Stomach smooth muscle (tissue), 2 donors: ENCODE results near the gene NNT.
"Not testable (repeated sequence)": the region's sequence is repeated elsewhere in the genome, so short reads cannot be mapped to it uniquely, and the experiment has no call there.

Experiments
- H3K27ac ChIP-seq: one replicate; pipeline ENCODE4 v1.7.0; 2013; ENCODE audit warnings: mild to moderate bottlenecking, low read length, inconsistent platforms
- H3K27me3 ChIP-seq, 2 donors: one replicate each; pipeline ENCODE4 v1.7.0; 2013; ENCODE audit warnings: low read length in 2 of 2; ENCODE audit not compliant: insufficient read depth in 2 of 2, control insufficient read depth in 1 of 2
- H3K36me3 ChIP-seq, 2 donors: one replicate each; pipeline ENCODE4 v1.7.0; 2013; ENCODE audit warnings: low read length in 2 of 2; ENCODE audit not compliant: control insufficient read depth in 2 of 2, insufficient read depth in 2 of 2
- H3K4me1 ChIP-seq: one replicate; pipeline ENCODE4 v1.7.0; 2013; ENCODE audit warnings: low read length; ENCODE audit not compliant: control insufficient read depth, insufficient read depth
- H3K4me3 ChIP-seq, 2 donors: one replicate each; pipeline ENCODE4 v1.7.0; 2013; ENCODE audit warnings: low read length in 2 of 2
- H3K9ac ChIP-seq, 2 donors: one replicate each; pipeline ENCODE4 v1.7.0; 2013; ENCODE audit warnings: low read length in 2 of 2, mild to moderate bottlenecking in 1 of 2
- H3K9me3 ChIP-seq, 2 donors: one replicate each; pipeline ENCODE4 v1.7.0; 2013; ENCODE audit warnings: low read length in 2 of 2; ENCODE audit not compliant: control insufficient read depth in 2 of 2
- donor health status: healthy.
- donor health status: Pancreatic carcinoma.

Gene NNT

GRCh38 chr5:43565043-43565442 lies 37.9 kb upstream of the NNT start:
- no peak overlapping the region for H3K27ac ChIP-seq
- H3K36me3 ChIP-seq = no peaks in the 10 kb centered on the region
- no peaks in the 10 kb centered on the region for H3K27me3 ChIP-seq
- H3K9ac ChIP-seq = no peak overlapping the region
- H3K4me3 ChIP-seq = no peak overlapping the region
- peaks cover 18% of the 10 kb centered on the region for H3K4me1 ChIP-seq
- H3K9me3 ChIP-seq = no peaks in the 10 kb centered on the region

- H3K27ac ChIP-seq = no peak overlapping the region
- no peak overlapping the region for H3K4me3 ChIP-seq
- H3K27me3 ChIP-seq = no peaks in the 10 kb centered on the region
- H3K36me3 ChIP-seq = no peaks in the 10 kb centered on the region
- H3K9me3 ChIP-seq = no peaks in the 10 kb centered on the region
- H3K9ac ChIP-seq = no peak overlapping the region
- H3K4me1 ChIP-seq = peaks cover 16% of the 10 kb centered on the region
Measured at GRCh38 chr5:43567967-43568366, 35.0 kb upstream of the NNT start.

- Histone ChIP-seq H3K27me3 (no peaks in the 10 kb centered on the region), H3K9me3 (no peaks in the 10 kb centered on the region), H3K27ac (no peak overlapping the region), H3K4me1 (peaks cover 9% of the 10 kb centered on the region), H3K9ac (no peak overlapping the region), H3K36me3 (no peaks in the 10 kb centered on the region), H3K4me3 (no peak overlapping the region)
Measured at GRCh38 chr5:43569236-43569746, 33.7 kb upstream of the NNT start.

GRCh38 chr5:43570450-43571158 lies 32.4 kb upstream of the NNT start:
- Histone ChIP-seq H3K4me1 (no peaks in the 10 kb centered on the region), H3K9ac (peak overlapping the region in 1 of 2 donors; percentile 61), H3K27ac (peak overlapping the region; percentile 26), H3K9me3 (no peaks in the 10 kb centered on the region), H3K4me3 (peak overlapping the region; percentile 59 to 63), H3K27me3 (no peaks in the 10 kb centered on the region), H3K36me3 (no peaks in the 10 kb centered on the region)

GRCh38 chr5:43571237-43571636 lies 31.7 kb upstream of the NNT start:
- Histone ChIP-seq H3K36me3 (no peaks in the 10 kb centered on the region), H3K4me1 (no peaks in the 10 kb centered on the region), H3K27ac (peak overlapping the region; percentile 26), H3K9me3 (no peaks in the 10 kb centered on the region), H3K27me3 (no peaks in the 10 kb centered on the region), H3K4me3 (peak overlapping the region; percentile 59 to 63), H3K9ac (peak overlapping the region; percentile 43 to 61)

- Histone ChIP-seq H3K36me3 (no peaks in the 10 kb centered on the region), H3K9ac (peak overlapping the region in 1 of 2 donors; percentile 61), H3K27me3 (no peaks in the 10 kb centered on the region), H3K4me3 (no peak overlapping the region), H3K4me1 (no peaks in the 10 kb centered on the region), H3K27ac (peak overlapping the region; percentile 13), H3K9me3 (no peaks in the 10 kb centered on the region)
Measured at GRCh38 chr5:43572357-43572756, 30.6 kb upstream of the NNT start.

GRCh38 chr5:43573058-43573457 lies 29.9 kb upstream of the NNT start:
- Histone ChIP-seq H3K36me3 (no peaks in the 10 kb centered on the region), H3K9ac (no peak overlapping the region), H3K27me3 (no peaks in the 10 kb centered on the region), H3K4me1 (no peaks in the 10 kb centered on the region), H3K27ac (no peak overlapping the region), H3K4me3 (no peak overlapping the region), H3K9me3 (no peaks in the 10 kb centered on the region)

- H3K4me3 ChIP-seq, H3K4me1 ChIP-seq, H3K36me3 ChIP-seq, H3K27me3 ChIP-seq, H3K9me3 ChIP-seq, H3K27ac ChIP-seq, H3K9ac ChIP-seq: not testable (repeated sequence)
Measured at GRCh38 chr5:43580402-43581210, 22.4 kb upstream of the NNT start.

GRCh38 chr5:43581398-43581797 lies 21.6 kb upstream of the NNT start:
- H3K27ac ChIP-seq = no peak overlapping the region

GRCh38 chr5:43582082-43583005 lies 20.6 kb upstream of the NNT start:
- no peaks in the 10 kb centered on the region for H3K9me3 ChIP-seq
- no peak overlapping the region for H3K27ac ChIP-seq
- no peaks in the 10 kb centered on the region for H3K4me1 ChIP-seq
- H3K27me3 ChIP-seq = no peaks in the 10 kb centered on the region
- H3K4me3 ChIP-seq = no peak overlapping the region
- no peaks in the 10 kb centered on the region for H3K36me3 ChIP-seq
- H3K9ac ChIP-seq = no peak overlapping the region

More at GRCh38 chr5:43581398-43581797, 21.6 kb upstream of the NNT start:
- no peaks in the 10 kb centered on the region for H3K36me3 ChIP-seq
- no peaks in the 10 kb centered on the region for H3K4me1 ChIP-seq
- H3K27me3 ChIP-seq = no peaks in the 10 kb centered on the region
- no peak overlapping the region for H3K9ac ChIP-seq
- H3K4me3 ChIP-seq = no peak overlapping the region
- H3K9me3 ChIP-seq = no peaks in the 10 kb centered on the region
